GM19468 (cell line): ENCODE data around the gene PPP1CA.

ENCODE experiments used
- ATAC-seq: cut with Tn5 transposase; IDR thresholded peaks from one replicate; pipeline ENCODE4 v1.9.1; 2021; ENCODE audit warnings: mild to moderate bottlenecking, moderate library complexity, moderate number of reproducible peaks; ENCODE audit not compliant: unreplicated experiment; ENCODE audit errors: extremely low read depth

PPP1CA gene

DNA sequence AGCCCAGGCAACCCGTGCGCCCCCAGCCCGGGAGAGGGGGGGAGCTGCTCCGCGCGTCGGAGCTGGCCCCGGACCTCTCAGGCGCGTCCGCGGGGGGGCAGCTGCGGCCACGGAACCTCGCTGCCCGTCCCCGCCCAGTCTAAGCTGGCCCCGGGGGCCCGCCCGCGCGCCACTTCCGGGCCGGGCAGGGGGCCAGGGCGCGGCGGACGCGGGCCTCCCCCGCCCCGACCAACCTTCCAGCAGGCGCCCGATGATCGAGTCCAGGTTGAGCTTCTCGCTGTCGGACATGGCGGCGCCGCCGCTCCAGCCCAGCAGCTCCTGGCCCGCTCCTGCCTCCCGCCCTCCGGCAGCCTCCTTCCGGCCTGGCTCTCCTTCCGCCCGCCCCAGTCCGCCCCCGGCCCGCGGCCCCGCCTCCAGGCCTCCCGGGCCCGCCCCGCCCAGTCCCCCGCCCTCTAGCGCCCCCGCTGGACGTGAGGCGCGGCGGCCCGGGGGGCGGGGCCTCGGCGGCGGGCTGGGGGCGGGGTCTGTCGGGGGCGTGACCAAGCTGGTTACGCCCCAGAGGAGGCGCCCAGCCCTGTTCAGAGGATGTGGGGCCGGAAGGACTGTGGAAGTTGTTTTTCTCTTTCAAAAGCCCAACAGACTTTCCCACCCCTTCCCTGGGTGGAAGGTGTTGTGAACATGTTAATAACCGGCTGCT, at the start of gene PPP1CA:
TSS of gene PPP1CA (minus strand) at position 364 of the 697 bp plus-strand sequence. CDS start at position 288, 76 bp downstream.
- ATAC-seq = peak; percentile 43

DNA sequence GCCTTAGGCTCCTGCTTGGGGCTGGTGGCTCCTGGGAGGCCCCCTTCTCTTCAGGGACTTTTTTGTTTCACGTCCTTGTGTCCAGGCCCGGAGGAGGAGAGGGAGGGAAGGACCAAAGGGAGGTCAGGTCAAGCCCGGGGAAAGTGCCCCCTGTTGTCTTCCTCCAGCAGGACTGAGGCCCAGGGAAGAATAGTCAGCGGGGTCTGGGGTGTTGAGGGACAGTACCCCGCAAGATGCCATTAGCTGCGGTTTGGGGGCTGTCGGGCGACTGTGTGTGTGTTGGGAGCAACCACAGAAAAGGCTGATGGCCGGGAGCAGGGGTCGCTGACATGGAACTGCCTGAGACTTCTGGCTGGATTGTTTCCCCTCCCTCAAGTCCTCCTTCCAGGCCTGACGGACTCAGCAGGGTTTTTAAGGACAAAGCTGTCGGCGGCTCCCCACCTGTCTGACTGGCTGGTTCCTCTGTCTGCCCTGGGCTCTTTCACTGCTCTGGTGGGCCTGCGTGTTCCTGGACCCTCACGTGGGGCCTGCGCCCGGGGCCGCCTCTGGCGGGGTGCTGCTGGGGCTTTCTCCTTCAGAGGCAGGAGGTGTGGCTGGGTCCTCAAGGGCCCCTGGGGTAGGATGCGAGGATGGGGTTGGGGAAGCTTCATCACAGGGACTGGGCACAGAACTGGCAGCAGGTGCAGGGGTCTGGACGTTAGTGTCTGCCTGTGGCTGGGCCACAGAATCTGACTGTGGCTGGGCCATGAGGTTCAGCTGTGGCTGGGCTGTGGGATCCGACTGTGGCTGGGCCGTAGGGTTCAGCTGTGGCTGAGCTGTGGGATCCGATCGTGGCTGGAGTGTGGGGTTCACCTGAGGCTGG, 49.4 kb upstream of the PPP1CA start:
- ATAC-seq = no peak

GRCh38 chr11:67449116-67449844, 47.6 kb upstream of the PPP1CA start:
- ATAC-seq = no peak

- no peak for ATAC-seq
Observed at GRCh38 chr11:67448220-67448609, 46.6 kb upstream of the PPP1CA start.

DNA sequence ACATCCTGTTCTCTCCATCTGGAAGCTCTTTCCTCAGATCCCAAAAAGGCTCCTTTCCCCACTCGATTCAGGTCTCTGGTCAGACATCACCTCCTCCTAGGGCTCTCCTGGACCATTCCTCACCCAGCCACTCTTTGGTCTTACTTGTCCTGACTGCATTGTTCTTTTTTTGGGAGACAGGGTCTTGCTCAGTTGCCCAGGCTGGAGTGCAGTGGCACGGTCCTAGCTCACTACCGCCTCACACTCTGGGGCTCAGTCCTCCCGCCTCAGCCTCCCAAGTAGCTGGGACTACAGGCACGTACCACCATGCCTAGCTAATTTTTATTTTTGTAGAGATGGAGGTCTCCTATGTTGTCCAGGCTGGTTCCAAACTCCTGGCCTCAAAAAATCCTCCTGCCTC, 43.9 kb upstream of the PPP1CA start:
- no peak for ATAC-seq

DNA sequence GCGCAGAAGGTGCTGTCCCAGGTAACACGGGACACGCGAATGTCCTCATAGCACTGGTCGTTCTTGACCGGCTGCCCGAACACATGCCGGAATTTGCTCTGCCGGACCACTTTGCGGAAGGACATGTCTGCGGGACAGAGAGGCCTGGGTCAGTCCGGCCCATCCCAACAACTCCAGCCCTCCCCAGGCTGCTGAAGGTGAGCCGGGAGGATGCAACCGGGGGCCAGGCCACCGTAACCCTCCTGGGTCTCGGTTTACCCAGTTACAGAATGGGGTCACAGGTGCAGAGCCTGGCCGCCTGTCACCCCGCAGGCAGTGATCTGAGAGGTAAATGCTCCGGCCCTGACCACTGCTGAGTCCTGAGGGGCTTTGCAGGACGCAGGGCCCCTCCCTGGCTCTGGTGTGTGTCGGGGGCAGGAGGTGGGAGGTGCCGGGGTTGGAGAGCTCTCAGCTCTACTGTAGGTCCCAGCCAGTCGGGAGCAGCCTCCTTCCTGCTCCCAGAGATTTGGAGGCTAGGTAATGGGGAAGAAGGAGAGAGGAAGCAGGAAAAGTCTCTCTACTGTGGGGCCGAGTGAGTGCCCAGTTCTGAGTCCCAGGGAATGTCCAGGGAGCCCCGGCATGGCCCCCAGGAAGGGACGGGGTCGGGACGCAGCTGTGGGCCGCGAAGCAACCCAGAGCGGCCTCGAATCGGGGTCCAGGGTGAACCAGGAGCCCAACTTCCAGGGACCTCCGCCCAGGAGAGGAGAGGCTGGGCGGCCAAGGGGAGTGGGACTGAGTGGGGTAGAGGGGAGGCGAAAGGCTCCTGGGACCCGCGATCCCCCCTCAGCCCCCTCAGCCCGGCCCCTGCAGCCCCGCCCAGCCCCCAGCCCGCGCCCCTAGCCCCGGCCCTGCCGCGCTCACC, 41.1 kb upstream of the PPP1CA start:
- no peak for ATAC-seq

- no peak for ATAC-seq
Observed at GRCh38 chr11:67441731-67442351, 40.2 kb upstream of the PPP1CA start.

DNA sequence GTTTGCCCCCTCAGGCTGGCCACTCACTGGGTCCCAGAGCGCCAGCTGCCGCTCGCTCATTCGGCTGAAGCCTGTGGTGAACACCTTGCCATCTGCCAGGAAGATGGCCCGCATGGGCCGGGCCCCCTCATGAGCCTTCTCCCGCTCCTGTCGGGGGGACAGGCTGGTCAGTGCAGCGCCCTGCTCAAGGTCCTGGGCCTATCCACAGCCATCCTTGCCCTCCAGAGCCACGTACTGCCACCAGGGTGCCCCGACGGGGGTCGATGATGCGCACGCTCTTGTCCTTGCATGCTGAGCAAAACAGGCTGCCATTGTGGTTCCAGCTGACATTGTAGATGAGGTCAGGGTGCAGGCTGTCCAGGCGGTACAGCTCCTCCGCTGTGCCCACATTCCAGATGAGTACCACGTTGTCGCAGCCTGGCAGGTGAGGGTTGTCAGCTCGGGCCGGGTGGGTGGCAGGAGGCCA, 39.5 kb upstream of the PPP1CA start:
- no peak for ATAC-seq

DNA sequence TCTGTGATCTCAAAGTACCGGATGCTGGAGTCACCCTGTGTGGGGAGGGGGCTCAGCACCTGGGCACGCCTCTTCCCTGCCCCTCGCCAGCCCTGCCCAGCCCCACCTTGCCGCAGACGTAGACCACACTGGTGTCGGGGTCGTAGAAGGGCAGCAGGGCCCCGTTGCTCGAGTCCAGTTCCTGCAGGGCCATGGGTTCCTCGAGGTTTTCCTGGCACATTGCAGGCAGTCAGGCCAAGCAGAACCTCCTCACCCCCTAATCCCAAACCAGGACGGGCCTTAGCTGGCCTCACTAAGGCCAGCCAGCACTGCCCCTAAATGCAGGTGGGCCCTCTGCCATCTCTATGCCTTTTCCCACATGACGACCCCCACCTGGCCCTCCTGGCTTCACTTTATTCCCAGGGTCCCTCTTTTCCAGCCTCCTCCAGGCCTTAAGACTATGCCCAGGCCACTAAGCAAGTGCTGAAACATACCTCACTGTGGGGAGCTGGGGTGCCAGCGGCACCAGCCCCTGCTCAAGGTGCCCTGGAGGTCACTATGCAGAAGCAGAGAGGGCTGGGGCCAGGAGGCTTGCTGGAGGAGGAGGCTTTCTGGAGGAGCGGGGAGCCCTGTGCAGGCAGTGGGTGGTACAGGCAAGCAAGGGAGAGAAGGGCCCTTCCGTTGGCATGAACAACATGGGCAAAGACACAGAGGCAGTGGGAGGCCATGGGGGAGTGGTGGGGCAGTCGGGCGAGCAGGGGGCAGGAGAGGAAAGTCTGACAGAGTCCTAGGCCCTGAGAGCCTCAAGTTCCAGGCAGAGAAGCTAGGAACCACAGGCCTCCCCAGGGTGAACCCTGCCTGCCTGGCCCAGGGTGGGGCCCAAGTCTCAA, 38.8 kb upstream of the PPP1CA start:
- ATAC-seq = no peak

DNA sequence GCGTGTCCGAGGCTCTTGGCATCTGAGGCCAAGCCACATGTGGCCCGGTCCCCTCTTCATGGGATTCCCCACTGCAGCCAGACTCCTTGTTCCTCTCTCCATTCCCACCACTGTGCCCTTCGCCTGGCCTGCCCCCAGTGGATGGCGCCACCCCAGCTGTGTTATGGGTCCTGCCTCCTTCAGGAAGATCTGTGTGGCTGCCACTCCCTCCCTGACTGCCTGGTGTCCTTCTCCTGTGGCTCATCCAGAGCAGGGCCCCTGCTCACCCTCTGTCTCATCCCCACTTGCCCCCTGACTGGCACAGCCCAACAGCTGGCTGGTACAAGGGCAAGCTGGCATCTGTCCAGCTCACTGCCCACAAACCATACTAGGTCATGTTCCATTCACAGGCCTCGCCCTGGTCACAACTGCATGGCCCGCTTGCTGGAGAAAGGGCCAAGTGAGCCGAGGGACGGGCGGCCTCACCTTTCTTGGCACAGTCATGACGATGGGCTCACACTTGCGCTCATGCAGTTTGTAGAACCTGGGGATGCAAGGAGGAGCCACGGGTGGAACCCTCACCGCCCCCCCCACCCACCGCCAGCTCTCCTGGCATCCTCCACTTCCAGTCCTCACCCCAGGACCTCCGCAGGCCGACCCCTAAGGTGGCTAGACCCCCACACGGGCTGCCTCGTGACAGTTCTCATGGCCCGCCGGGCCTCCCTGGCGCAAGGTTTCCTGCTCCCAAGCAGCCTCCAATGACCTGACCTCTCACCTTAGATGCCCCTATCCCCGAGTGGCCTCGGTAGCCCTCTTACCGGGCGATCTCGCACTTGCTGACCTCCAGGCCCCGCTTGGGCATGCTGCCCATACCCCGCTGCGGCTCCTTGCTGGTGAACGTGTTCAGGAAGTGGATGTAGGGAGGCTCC, 37.9 kb upstream of the PPP1CA start:
- no peak for ATAC-seq

GRCh38 chr11:67438158-67438902, 36.7 kb upstream of the PPP1CA start:
- ATAC-seq = no peak

DNA sequence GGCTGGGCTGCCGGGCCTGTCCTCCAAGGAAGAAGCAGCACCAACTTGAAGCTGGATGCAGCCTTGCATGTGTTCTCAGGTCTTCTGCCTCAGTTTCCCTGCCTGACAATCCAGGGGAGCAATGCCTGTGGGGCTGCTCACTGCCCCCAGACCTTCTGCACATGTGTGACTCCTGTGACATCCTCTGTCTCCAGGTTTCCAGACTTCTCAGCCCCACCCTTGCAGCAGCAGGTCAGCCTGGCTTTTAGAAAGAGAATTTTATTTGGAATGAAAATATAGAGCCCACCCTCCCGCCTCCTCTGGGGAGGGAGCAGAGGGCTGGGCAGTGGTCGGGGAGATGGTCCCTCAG, 36.1 kb upstream of the PPP1CA start:
- ATAC-seq = no peak

GRCh38 chr11:67437082-67437808, 35.6 kb upstream of the PPP1CA start, which contains the start of gene PTPRCAP:
Gene PTPRCAP, minus strand, starts transcription at chr11:67437682. Its CDS starts 63 bp downstream, at chr11:67437619.
- ATAC-seq = no peak

- ATAC-seq = no peak
Observed at GRCh38 chr11:67436459-67437081, 34.9 kb upstream of the PPP1CA start.

- no peak for ATAC-seq
Observed at GRCh38 chr11:67435727-67436458, 34.2 kb upstream of the PPP1CA start.
